Measurements from ENCODE around the gene AQP6. TPM values are rescaled to one million over a fixed set of nuclear protein-coding genes. Genes with fewer than 3 reads are reported as not detected.
"Not testable (repeated sequence)": the region's sequence is repeated elsewhere in the genome, so short reads cannot be mapped to it uniquely, and the experiment has no call there.

Gene AQP6
- total RNA-seq, 1 donor from 2014 or later: not detected

GRCh38 chr12:49987625-49988303, 15.0 kb downstream of the AQP6 start:
- DNase-seq (ENCODE audit: extremely low spot score, unreplicated experiment): no peak
- Mint-ChIP-seq H3K4me3 (ENCODE audit: unreplicated experiment) (no peak overlapping the region), H3K4me1 (ENCODE audit: unreplicated experiment) (peaks cover 19% of the 10 kb centered on the region), H3K9me3 (ENCODE audit: unreplicated experiment) (no peaks in the 10 kb centered on the region), H3K36me3 (ENCODE audit: unreplicated experiment) (peaks cover 19% of the 10 kb centered on the region), H3K27me3 (ENCODE audit: unreplicated experiment) (no peaks in the 10 kb centered on the region), H3K27ac (ENCODE audit: unreplicated experiment) (no peak overlapping the region)
- TF ChIP-seq CTCF (IDR thresholded peaks at IDR 0.05): no peak

- not testable (repeated sequence) for H3K9me3 Mint-ChIP-seq (ENCODE audit: unreplicated experiment); H3K27ac Mint-ChIP-seq (ENCODE audit: unreplicated experiment); DNase-seq (ENCODE audit: extremely low spot score, unreplicated experiment); H3K4me3 Mint-ChIP-seq (ENCODE audit: unreplicated experiment); H3K4me1 Mint-ChIP-seq (ENCODE audit: unreplicated experiment); H3K27me3 Mint-ChIP-seq (ENCODE audit: unreplicated experiment)
- peaks cover 28% of the 10 kb centered on the region for H3K36me3 Mint-ChIP-seq (ENCODE audit: unreplicated experiment)
Measured at GRCh38 chr12:49989400-49989799, 16.7 kb downstream of the AQP6 start.

GRCh38 chr12:49990273-49990672, 17.5 kb downstream of the AQP6 start:
- H3K9me3 Mint-ChIP-seq (ENCODE audit: unreplicated experiment): no peaks in the 10 kb centered on the region
- peaks cover 2% of the 10 kb centered on the region for H3K4me1 Mint-ChIP-seq (ENCODE audit: unreplicated experiment)
- no peak for TF ChIP-seq CTCF (IDR thresholded peaks at IDR 0.05)
- H3K27me3 Mint-ChIP-seq (ENCODE audit: unreplicated experiment): no peaks in the 10 kb centered on the region
- peaks cover 28% of the 10 kb centered on the region for H3K36me3 Mint-ChIP-seq (ENCODE audit: unreplicated experiment)
- H3K4me3 Mint-ChIP-seq (ENCODE audit: unreplicated experiment): no peak overlapping the region
- DNase-seq (ENCODE audit: extremely low spot score, unreplicated experiment): no peak
- no peak overlapping the region for H3K27ac Mint-ChIP-seq (ENCODE audit: unreplicated experiment)

- Mint-ChIP-seq H3K36me3 (ENCODE audit: unreplicated experiment) (peaks cover 15% of the 10 kb centered on the region), H3K27me3 (ENCODE audit: unreplicated experiment) (no peaks in the 10 kb centered on the region), H3K4me3 (ENCODE audit: unreplicated experiment) (no peak overlapping the region), H3K9me3 (ENCODE audit: unreplicated experiment) (no peaks in the 10 kb centered on the region), H3K27ac (ENCODE audit: unreplicated experiment) (no peak overlapping the region), H3K4me1 (ENCODE audit: unreplicated experiment) (no peaks in the 10 kb centered on the region)
- DNase-seq (ENCODE audit: extremely low spot score, unreplicated experiment): no peak
- TF ChIP-seq CTCF (IDR thresholded peaks at IDR 0.05): no peak
Measured at GRCh38 chr12:49998453-49998852, 25.7 kb downstream of the AQP6 start.

GRCh38 chr12:50003595-50003994, 30.8 kb downstream of the AQP6 start:
- no peak for TF ChIP-seq CTCF (IDR thresholded peaks at IDR 0.05)
- H3K27ac Mint-ChIP-seq (ENCODE audit: unreplicated experiment): no peak overlapping the region
- no peaks in the 10 kb centered on the region for H3K27me3 Mint-ChIP-seq (ENCODE audit: unreplicated experiment)
- DNase-seq (ENCODE audit: extremely low spot score, unreplicated experiment): no peak
- no peak overlapping the region for H3K4me3 Mint-ChIP-seq (ENCODE audit: unreplicated experiment)
- no peaks in the 10 kb centered on the region for H3K9me3 Mint-ChIP-seq (ENCODE audit: unreplicated experiment)
- H3K4me1 Mint-ChIP-seq (ENCODE audit: unreplicated experiment): peaks cover 6% of the 10 kb centered on the region
- H3K36me3 Mint-ChIP-seq (ENCODE audit: unreplicated experiment): peaks cover 8% of the 10 kb centered on the region
